Osteoblast (primary cell): ENCODE results near the gene TDRD3. TPM values are rescaled to one million over a fixed set of nuclear protein-coding genes. Genes with fewer than 3 reads are reported as not detected.
"Not testable (repeated sequence)": the region's sequence is repeated elsewhere in the genome, so short reads cannot be mapped to it uniquely, and the experiment has no call there.

Source experiments
- DNase-seq: peaks from one replicate; pipeline ENCODE4 v3.0.0; 2011; ENCODE audit warnings: low spot score, mixed read lengths; ENCODE audit not compliant: insufficient read length; ENCODE audit errors: missing footprints
- H2AFZ ChIP-seq: 2 replicates; pipeline ENCODE4 v1.6.0; 2011; ENCODE audit warnings: mild to moderate bottlenecking, low read length
- H3K27ac ChIP-seq: 2 replicates; pipeline ENCODE4 v1.5.1; 2011; ENCODE audit warnings: mild to moderate bottlenecking, low read depth, low read length, moderate library complexity
- H3K27me3 ChIP-seq: 2 replicates; pipeline ENCODE4 v1.6.0; 2012; ENCODE audit warnings: mild to moderate bottlenecking, control low read depth, inconsistent platforms, low read length, moderate library complexity; ENCODE audit not compliant: insufficient read depth
- H3K36me3 ChIP-seq: 2 replicates; pipeline ENCODE4 v1.5.1; 2011; ENCODE audit warnings: mild to moderate bottlenecking, low read length, control low read depth, moderate library complexity; ENCODE audit not compliant: insufficient read depth
- H3K4me1 ChIP-seq: 2 replicates; pipeline ENCODE4 v1.5.1; 2011; ENCODE audit warnings: mild to moderate bottlenecking, low read length, control low read depth, moderate library complexity; ENCODE audit not compliant: insufficient read depth
- H3K4me2 ChIP-seq: 2 replicates; pipeline ENCODE4 v1.6.0; 2011; ENCODE audit warnings: mild to moderate bottlenecking, low read length; ENCODE audit not compliant: insufficient read depth
- H3K4me3 ChIP-seq: fragments of 200-600 bp; sonication (generic); 3 replicates; pipeline ENCODE4 v1.5.1; 2012; ENCODE audit warnings: mild to moderate bottlenecking, low read length, inconsistent platforms; ENCODE audit not compliant: insufficient read depth
- H3K79me2 ChIP-seq: 2 replicates; pipeline ENCODE4 v1.6.0; 2012; ENCODE audit warnings: mild to moderate bottlenecking, low read length, control low read depth, inconsistent platforms; ENCODE audit not compliant: insufficient read depth
- H3K9me3 ChIP-seq: 2 replicates; pipeline ENCODE4 v1.5.1; 2011; ENCODE audit warnings: low read depth, low read length, control low read depth
- H4K20me1 ChIP-seq: 2 replicates; pipeline ENCODE4 v1.6.0; 2012; ENCODE audit warnings: mild to moderate bottlenecking, low read length, control low read depth; ENCODE audit not compliant: insufficient read depth
- total RNA-seq: library from RNA; depleted of rRNA; stranded (reverse); fragments of >200 nt; gene quantifications from 2 replicates; pipeline ENCODE4 v1.2.3, GENCODE V29; 2012
- TF ChIP-seq, protein P1 (sequence below): IDR thresholded peaks from 2 replicates; pipeline ENCODE4 v1.5.1; 2011; ENCODE audit warnings: mild to moderate bottlenecking, low read depth, low read length, moderate library complexity; ENCODE audit errors: extremely low read depth

Gene TDRD3
- total RNA-seq, 1 donor, result 33.7 TPM

GRCh38 chr13:60372141-60372540, 24.9 kb upstream of the TDRD3 start:
- no peak overlapping the region for H2AFZ ChIP-seq
- H3K9me3 ChIP-seq, result no peaks in the 10 kb centered on the region
- no peaks in the 10 kb centered on the region for H3K27me3 ChIP-seq
- H3K4me2 ChIP-seq, result no peak overlapping the region
- TF ChIP-seq, protein P1, sequence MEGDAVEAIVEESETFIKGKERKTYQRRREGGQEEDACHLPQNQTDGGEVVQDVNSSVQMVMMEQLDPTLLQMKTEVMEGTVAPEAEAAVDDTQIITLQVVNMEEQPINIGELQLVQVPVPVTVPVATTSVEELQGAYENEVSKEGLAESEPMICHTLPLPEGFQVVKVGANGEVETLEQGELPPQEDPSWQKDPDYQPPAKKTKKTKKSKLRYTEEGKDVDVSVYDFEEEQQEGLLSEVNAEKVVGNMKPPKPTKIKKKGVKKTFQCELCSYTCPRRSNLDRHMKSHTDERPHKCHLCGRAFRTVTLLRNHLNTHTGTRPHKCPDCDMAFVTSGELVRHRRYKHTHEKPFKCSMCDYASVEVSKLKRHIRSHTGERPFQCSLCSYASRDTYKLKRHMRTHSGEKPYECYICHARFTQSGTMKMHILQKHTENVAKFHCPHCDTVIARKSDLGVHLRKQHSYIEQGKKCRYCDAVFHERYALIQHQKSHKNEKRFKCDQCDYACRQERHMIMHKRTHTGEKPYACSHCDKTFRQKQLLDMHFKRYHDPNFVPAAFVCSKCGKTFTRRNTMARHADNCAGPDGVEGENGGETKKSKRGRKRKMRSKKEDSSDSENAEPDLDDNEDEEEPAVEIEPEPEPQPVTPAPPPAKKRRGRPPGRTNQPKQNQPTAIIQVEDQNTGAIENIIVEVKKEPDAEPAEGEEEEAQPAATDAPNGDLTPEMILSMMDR, result no peak
- no peak overlapping the region for H3K27ac ChIP-seq
- H4K20me1 ChIP-seq, result no peaks in the 10 kb centered on the region
- DNase-seq, result no peak
- H3K36me3 ChIP-seq, result no peaks in the 10 kb centered on the region
- no peaks in the 10 kb centered on the region for H3K4me1 ChIP-seq
- no peaks in the 10 kb centered on the region for H3K79me2 ChIP-seq
- no peak overlapping the region for H3K4me3 ChIP-seq

DNA sequence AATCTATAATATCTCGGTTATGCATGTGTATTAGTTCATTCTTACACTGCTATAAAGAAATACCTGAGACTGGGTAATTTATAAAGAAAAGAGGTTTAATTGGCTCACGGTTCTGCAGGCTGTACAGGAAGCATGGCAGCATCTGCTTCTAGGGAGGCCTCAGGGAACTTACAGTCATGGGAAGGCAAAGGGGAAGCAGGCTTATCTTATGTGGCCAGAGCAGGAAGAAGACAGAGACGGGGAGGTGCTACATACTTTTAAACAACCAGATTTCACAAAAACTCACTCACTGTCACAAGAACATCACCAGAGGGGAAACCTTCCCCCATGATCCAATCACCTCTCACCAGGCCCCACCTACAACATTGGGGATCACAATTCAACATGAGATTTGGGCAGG, 17.7 kb upstream of the TDRD3 start:
- H3K9me3 ChIP-seq, H3K36me3 ChIP-seq, H3K27me3 ChIP-seq, H2AFZ ChIP-seq, H4K20me1 ChIP-seq, H3K79me2 ChIP-seq, H3K27ac ChIP-seq, H3K4me1 ChIP-seq, H3K4me2 ChIP-seq, DNase-seq, H3K4me3 ChIP-seq: not testable (repeated sequence)

DNA sequence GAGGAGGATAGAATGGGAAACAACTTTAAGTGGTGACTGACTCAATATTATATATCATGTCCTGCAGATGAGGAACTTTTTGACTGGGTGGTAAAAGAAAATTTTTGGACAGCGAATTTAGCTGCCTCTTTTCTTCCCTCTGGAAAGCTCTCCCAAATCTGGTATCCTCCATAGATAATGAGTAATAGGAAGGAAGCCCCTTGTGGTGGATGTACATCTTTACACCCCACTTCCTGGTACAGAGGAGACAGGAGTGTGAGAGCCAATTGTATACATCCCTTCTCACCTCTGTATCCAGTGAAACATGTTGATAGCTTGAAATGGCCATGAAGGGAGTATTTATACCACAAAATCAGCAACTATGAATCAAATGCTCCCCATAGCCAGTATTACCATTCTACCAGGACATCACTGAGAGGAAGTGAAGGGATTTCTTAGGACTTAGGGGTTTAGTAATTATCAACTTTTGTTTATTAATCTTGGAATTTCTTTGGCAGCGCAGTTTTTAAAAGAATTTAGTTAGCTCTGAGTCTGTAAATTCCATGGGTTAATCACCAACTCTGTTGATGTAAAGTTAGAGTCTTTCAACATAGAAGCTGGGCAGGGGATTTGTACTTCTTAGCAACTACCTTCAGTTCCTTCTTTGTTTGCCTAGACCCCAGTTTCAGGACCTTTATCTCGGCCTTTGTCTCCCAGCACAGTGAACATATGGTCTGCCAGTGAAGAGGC, 17.0 kb upstream of the TDRD3 start:
- H3K36me3 ChIP-seq, result no peaks in the 10 kb centered on the region
- H3K9me3 ChIP-seq, result no peaks in the 10 kb centered on the region
- H3K79me2 ChIP-seq, result no peaks in the 10 kb centered on the region
- no peak overlapping the region for H3K4me2 ChIP-seq
- H2AFZ ChIP-seq, result no peak overlapping the region
- no peak overlapping the region for H3K4me3 ChIP-seq
- TF ChIP-seq, protein P1, result no peak
- no peak for DNase-seq
- H4K20me1 ChIP-seq, result no peaks in the 10 kb centered on the region
- no peaks in the 10 kb centered on the region for H3K4me1 ChIP-seq
- H3K27me3 ChIP-seq, result peaks cover 3% of the 10 kb centered on the region
- no peak overlapping the region for H3K27ac ChIP-seq

- Histone ChIP-seq H3K79me2 (no peaks in the 10 kb centered on the region), H3K4me1 (no peaks in the 10 kb centered on the region), H3K36me3 (no peaks in the 10 kb centered on the region), H3K4me2 (no peak overlapping the region), H3K9me3 (no peaks in the 10 kb centered on the region), H2AFZ (no peak overlapping the region), H3K4me3 (no peak overlapping the region), H4K20me1 (no peaks in the 10 kb centered on the region), H3K27ac (no peak overlapping the region), H3K27me3 (peaks cover 15% of the 10 kb centered on the region)
- DNase-seq, result no peak
- TF ChIP-seq, protein P1, result no peak
These were observed 12.1 kb upstream of the TDRD3 start for GRCh38 chr13:60384911-60385310.
